GM12873 (cell line): Measurements from ENCODE around the gene CXCL14.

Source experiments
- TF ChIP-seq, protein P1 (sequence below): IDR thresholded peaks from 2 replicates; pipeline ENCODE4 v1.5.1; 2012; ENCODE audit warnings: low read depth, mild to moderate bottlenecking, moderate library complexity, low read length, control low read depth; ENCODE audit not compliant: insufficient read depth; ENCODE audit errors: missing control alignments

Gene CXCL14

DNA sequence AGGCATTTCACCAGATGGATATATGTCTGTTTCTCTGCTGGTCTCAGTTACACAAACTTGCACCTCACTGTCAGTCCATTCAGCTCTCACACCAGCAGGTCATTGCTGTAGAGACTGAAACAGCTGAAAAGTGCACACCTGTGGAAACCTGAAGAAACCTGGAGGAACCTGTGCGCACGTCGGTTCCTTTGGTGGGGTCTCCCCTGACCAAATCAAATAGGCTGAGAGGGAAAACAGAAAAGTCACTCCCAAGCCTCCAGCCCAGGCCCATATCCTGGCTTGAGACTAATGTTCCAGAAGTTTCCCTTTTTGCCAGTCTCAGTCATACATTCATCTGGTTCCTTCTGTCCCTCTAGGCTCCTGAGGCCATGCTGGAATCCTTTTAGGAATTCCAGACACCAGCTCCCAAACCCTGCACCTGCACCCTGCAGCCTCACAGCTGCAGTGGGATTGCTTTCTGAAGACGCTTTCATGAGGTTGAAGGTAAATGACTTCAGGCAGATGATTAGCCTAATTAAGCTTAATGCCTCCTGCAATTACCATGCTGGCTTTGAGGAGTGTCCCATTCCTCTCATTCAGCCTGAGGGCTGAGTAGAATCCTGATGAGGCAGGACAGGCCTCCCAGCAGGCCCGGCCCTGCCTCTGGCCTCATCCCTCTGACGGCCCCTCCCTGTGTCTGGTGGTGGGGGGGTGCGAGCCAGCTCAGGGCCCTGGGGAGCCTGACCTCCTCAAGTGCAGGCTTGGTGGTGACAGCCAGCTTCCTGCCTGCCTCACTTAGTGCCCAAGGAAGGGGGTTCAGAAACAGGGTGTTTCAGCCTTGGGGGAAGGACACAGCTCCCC is 24.3 kb upstream of the CXCL14 start:
- TF ChIP-seq, protein P1, sequence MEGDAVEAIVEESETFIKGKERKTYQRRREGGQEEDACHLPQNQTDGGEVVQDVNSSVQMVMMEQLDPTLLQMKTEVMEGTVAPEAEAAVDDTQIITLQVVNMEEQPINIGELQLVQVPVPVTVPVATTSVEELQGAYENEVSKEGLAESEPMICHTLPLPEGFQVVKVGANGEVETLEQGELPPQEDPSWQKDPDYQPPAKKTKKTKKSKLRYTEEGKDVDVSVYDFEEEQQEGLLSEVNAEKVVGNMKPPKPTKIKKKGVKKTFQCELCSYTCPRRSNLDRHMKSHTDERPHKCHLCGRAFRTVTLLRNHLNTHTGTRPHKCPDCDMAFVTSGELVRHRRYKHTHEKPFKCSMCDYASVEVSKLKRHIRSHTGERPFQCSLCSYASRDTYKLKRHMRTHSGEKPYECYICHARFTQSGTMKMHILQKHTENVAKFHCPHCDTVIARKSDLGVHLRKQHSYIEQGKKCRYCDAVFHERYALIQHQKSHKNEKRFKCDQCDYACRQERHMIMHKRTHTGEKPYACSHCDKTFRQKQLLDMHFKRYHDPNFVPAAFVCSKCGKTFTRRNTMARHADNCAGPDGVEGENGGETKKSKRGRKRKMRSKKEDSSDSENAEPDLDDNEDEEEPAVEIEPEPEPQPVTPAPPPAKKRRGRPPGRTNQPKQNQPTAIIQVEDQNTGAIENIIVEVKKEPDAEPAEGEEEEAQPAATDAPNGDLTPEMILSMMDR = no peak

DNA sequence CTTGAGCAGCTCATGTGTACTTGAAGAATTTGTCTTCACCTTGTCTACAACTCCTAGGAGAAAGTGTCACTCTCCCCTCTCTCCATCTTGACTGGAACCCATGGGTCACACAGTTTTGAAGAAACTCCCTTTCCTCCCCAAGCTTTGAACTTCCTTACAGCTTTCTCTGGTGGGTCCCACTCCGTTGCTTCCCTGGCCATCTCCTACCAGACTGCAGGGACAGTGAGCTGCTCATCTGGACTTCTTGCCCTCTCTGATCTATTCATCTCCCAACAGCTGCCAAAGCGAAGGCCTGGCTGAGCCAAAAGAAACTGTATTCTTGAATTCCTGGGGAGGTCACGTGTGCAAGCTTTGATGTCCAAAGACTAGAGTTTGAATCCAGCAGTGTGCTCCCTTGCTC is 22.7 kb upstream of the CXCL14 start:
- TF ChIP-seq, protein P1 = no peak

DNA sequence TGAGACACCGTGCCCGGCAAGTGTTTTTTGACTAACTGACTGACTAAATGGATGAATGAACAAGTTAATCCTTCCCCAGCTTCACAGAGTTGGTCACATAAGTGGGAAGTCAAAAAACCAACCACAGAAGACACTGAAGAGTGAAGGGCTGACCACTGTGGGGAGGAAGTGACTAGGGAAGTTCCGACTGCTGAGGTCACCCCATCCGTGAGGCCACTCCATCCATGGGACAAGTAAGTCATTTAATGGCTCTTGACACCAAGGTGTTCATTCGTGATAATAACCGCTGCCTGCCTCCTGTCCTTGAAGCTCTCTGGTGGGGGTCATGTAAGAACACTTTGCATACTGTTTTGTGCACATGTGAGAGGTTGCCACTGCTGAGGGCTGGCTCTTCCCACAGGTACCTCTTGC is 22.2 kb upstream of the CXCL14 start:
- TF ChIP-seq, protein P1 = no peak

DNA sequence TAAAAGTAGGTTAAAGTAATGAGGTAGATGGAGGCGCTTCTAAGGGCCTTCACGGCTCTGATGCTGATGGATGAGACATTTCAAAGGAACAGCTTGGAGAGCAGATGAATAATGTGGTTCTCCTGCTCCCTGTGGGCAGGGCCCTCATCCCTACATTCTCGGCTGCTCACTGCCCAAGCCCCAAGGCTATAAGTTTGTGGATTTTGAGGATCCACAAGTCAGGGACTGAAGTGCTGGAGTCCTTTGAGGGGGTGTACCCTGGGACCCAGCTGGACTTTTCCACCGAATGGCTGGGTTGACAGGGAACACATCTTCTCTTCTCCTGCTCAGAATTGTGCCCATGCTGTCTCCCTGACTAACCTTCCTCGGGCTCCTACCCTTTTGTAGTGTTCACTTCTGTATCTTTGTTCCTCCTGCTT is 21.4 kb upstream of the CXCL14 start:
- TF ChIP-seq, protein P1 = no peak

DNA sequence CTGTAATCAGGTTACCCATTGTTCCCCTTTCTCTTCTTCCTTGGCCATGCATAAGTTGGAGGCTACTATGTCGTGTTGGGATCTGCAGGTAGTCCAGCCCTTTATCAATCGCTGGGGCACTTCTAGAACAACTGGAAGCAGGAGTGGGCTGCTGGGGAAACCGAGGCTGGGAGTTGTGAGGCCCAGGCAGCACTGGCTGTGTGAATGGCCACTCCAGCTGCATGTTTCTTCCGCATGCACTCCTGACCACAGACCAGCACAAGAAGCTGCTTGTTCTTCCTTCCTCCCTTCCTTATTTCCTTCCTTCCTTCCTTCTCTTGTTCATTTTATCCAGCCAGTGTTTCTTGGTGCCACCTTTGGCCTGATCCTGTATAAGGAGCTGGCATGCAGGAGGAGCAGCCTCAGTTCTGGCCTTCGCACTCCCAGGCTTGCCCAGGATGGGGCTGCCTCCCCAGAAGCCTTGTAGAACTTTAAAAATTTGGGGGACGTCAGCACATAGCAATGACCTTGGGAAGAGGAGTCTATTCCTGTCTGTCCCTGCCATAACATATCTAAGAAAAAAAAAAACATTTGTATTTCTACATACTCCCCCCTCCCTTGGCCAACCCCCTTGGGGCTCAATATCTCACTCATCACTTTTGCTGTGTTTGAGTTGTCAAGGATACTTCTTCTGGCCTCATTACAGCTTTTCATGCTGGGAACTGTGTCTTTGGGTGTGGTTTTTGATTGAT is 20.8 kb upstream of the CXCL14 start:
- TF ChIP-seq, protein P1 = no peak

DNA sequence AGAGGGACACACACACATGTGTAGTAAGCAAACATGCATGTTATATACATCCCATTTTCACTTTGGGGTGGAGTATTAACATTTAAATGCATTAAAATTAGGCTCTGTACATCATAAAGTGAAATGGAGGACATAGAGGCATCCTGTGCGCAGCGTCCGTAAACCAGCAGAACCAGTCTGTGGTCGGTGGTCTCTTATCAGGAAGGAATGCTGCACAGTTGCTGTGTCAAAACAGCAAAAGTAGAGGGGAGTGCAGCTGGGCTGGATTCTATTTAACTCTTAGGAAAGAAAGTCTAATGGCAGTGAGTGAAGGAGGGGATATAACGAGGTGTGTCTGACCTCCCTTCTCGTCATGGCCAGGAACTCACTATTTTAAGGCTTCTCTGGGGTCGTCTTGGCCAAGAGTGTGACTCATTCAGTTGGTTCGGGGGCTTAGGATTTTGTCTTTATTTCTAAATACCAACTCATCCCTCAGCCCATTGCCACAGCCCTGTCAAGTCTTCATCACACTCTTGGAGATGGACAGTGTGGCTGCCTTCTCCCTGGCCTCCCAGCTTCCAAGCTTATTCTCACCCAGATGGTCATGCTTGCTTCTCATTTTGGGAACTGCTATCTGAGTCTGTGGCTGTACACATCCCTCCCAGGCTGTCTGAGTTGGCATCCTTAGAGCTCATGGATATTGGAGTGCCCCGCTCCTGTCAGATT is 20.1 kb upstream of the CXCL14 start:
- TF ChIP-seq, protein P1 = no peak

DNA sequence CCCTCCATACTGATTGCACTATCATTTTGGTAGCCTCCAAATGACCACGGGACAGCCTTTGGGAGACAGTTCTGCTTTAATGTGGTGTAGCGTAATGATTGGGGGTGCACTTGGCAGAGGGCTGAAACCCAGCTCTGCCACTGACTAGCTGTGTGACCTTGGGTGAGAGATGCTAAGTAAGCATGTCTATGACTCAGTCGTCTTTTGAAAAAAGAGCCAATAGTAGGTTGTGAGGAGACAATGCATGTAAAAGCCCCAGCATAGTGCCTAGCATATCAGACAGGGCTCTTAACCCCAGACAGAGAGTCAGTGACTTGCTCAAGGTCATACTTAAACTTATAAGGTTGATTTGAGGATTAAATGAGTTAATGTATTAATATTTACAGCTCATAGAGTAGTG is 18.0 kb upstream of the CXCL14 start:
- TF ChIP-seq, protein P1 = no peak
